Endothelial cell of umbilical vein (primary cell): ENCODE results near the gene BICRA. TPM values are rescaled to one million over a fixed set of nuclear protein-coding genes. Genes with fewer than 3 reads are reported as not detected.

ENCODE experiments used
- BruUV-seq: library from RNA; stranded (reverse); fragments of 400-500 nt; replicated peaks from 2 replicates; lab custom pipeline; 2021; lab: Mats Ljungman, UMichigan
- CTCF ChIA-PET: fragments of 300-600, 350-600 bp; sonication (Branson Sonifier 250); formaldehyde crosslinking; loops from one replicate; lab custom pipeline; 2021; ENCODE audit warnings: antibody characterized with exemption, inconsistent platforms; lab: Charles Lee
- POLR2A ChIA-PET: fragments of 300-600, 350-600 bp; sonication (Branson Sonifier 250); formaldehyde crosslinking; loops from one replicate; lab custom pipeline; 2021; ENCODE audit warnings: antibody characterized with exemption, inconsistent platforms; lab: Charles Lee
- DNase-seq: peaks from one replicate; pipeline ENCODE4 v3.0.0-alpha.2; 2011; ENCODE audit warnings: low read depth, low spot score
- FAIRE-seq: peaks from 2 replicates; lab custom pipeline; 2011; peaks lifted over from hg19 to GRCh38; lab: Jason Lieb, UNC
- H2AFZ ChIP-seq: 2 replicates; pipeline ENCODE4 v1.6.0; 2012; ENCODE audit warnings: low read depth, low read length, control low read depth, inconsistent platforms
- H3K27ac ChIP-seq: 2 replicates; pipeline ENCODE4 v1.5.1; 2011; ENCODE audit warnings: low read depth, mild to moderate bottlenecking, control low read depth, low read length, moderate library complexity; ENCODE audit not compliant: insufficient read depth
- H3K27me3 ChIP-seq, 2 experiments: 2 replicates each; pipeline versions ENCODE4 v1.6.0 to v1.6.1; 2011; ENCODE audit warnings: low read length in 2 of 2, mixed read lengths in 1 of 2; ENCODE audit not compliant: control insufficient read depth in 2 of 2, insufficient read depth in 2 of 2
- H3K36me3 ChIP-seq, 2 experiments: 2 replicates in 1 of 2; 3 replicates in 1 of 2; pipeline ENCODE4 v1.5.1; 2011; ENCODE audit warnings: low read length in 2 of 2, mild to moderate bottlenecking in 1 of 2, moderate library complexity in 1 of 2; ENCODE audit not compliant: control insufficient read depth in 2 of 2, insufficient read depth in 2 of 2; ENCODE audit errors: extremely low read depth in 1 of 2
- H3K4me1 ChIP-seq: 3 replicates; pipeline ENCODE4 v1.5.1; 2011; ENCODE audit warnings: mild to moderate bottlenecking, low read length; ENCODE audit not compliant: control insufficient read depth, insufficient read depth; ENCODE audit errors: extremely low read depth
- H3K4me2 ChIP-seq: 2 replicates; pipeline ENCODE4 v1.6.1; 2011; ENCODE audit warnings: low read length, control low read depth, mixed read lengths; ENCODE audit not compliant: insufficient read depth
- H3K4me3 ChIP-seq, 3 experiments: fragments of 200-600 bp in 1 of 3; sonication (generic), shearing (Covaris generic) in 1 of 3; replicated peaks in 1 of 3; 2 replicates each; pipeline ENCODE4 v1.5.1; 2011 to 2016; ENCODE audit warnings: control low read depth in 3 of 3, low read length in 3 of 3, mild to moderate bottlenecking in 2 of 3, inconsistent platforms in 1 of 3, low read depth in 1 of 3, moderate library complexity in 1 of 3; ENCODE audit not compliant: insufficient read depth in 1 of 3
- H3K79me2 ChIP-seq: 2 replicates; pipeline ENCODE4 v1.6.0; 2012; ENCODE audit warnings: low read length, inconsistent platforms; ENCODE audit not compliant: control insufficient read depth, insufficient read depth
- H3K9ac ChIP-seq: replicated peaks from 2 replicates; pipeline ENCODE3; 2011; ENCODE audit warnings: low read length, control low read depth; ENCODE audit not compliant: insufficient read depth; ENCODE audit errors: extremely low read depth
- H3K9me1 ChIP-seq: replicated peaks from 3 replicates; pipeline ENCODE4 v1.6.0; 2011; ENCODE audit warnings: mild to moderate bottlenecking, low read length; ENCODE audit not compliant: control insufficient read depth, insufficient read depth; ENCODE audit errors: extremely low read depth
- H3K9me3 ChIP-seq: replicated peaks from 2 replicates; pipeline ENCODE4 v1.5.1; 2012; ENCODE audit warnings: low read length, inconsistent platforms; ENCODE audit not compliant: control insufficient read depth, insufficient read depth
- H4K20me1 ChIP-seq: replicated peaks from 2 replicates; pipeline ENCODE3; 2011; ENCODE audit warnings: mild to moderate bottlenecking, low read length; ENCODE audit not compliant: control insufficient read depth, insufficient read depth; ENCODE audit errors: extremely low read depth
- CTCF ChIP-seq, 2 donors: IDR thresholded peaks; 1 replicate in 1 of 2; 2 replicates in 1 of 2; pipeline ENCODE4 v1.5.1; 2011; ENCODE audit warnings: low read length in 2 of 2, mild to moderate bottlenecking in 2 of 2, moderate library complexity in 2 of 2, control low read depth in 1 of 2, inconsistent platforms in 1 of 2, low read depth in 1 of 2; ENCODE audit not compliant: insufficient read depth in 1 of 2; ENCODE audit errors: extremely low read depth in 1 of 2
- EZH2 ChIP-seq: IDR thresholded peaks from 2 replicates; pipeline ENCODE4 v1.6.1; 2012; ENCODE audit warnings: borderline replicate concordance, low read depth, mild to moderate bottlenecking, moderate library complexity, low read length, inconsistent platforms; ENCODE audit not compliant: severe bottlenecking
- FOS ChIP-seq: IDR thresholded peaks from 2 replicates; pipeline ENCODE4 v1.6.1; 2011; ENCODE audit warnings: mild to moderate bottlenecking, low read length, moderate library complexity, borderline replicate concordance; ENCODE audit not compliant: insufficient read depth
- GATA2 ChIP-seq: IDR thresholded peaks from 2 replicates; pipeline ENCODE4 v1.7.0; 2011; ENCODE audit warnings: low read depth, mild to moderate bottlenecking, moderate library complexity, mixed read lengths, low read length; ENCODE audit not compliant: insufficient read length, insufficient read depth
- JUN ChIP-seq: IDR thresholded peaks from 2 replicates; pipeline ENCODE4 v1.6.1; 2011; ENCODE audit warnings: borderline replicate concordance, low read depth; ENCODE audit not compliant: insufficient read length, insufficient read depth
- MAX ChIP-seq: IDR thresholded peaks from 2 replicates; pipeline ENCODE4 v1.6.1; 2011; ENCODE audit not compliant: insufficient read depth, insufficient read length
- MYC ChIP-seq: IDR thresholded peaks from one replicate; pipeline ENCODE4 v1.6.1; 2011; ENCODE audit warnings: mild to moderate bottlenecking, low read depth, low read length
- POLR2A ChIP-seq: IDR thresholded peaks from 2 replicates; pipeline ENCODE4 v1.6.1; 2012; ENCODE audit warnings: low read depth, mild to moderate bottlenecking, control low read depth, low read length
- POLR2AphosphoS5 ChIP-seq: IDR thresholded peaks from 2 replicates; pipeline ENCODE4 v1.6.1; 2012; ENCODE audit warnings: low read depth, mild to moderate bottlenecking, control low read depth, low read length, moderate library complexity; ENCODE audit not compliant: insufficient read depth
- dilution Hi-C: fragments of 300-500 bp; cut with MboI; formaldehyde crosslinking; loops from one replicate; pipeline ENCODE4 v1.15.0; 2019; ENCODE audit warnings: low sequenced_read_pairs; ENCODE audit not compliant: extremely low pct_ligation_motif_present
- intact Hi-C: fragments of 100-400 bp; cut with micrococcal nuclease; formaldehyde crosslinking; loops from one replicate; pipeline ENCODE4 v1.10.0; 2022
- polyA plus RNA-seq, 4 experiments: library from polyadenylated mRNA; depleted of rRNA in 3 of 4; stranded (reverse) in 3 of 4; unstranded in 1 of 4; fragments of >200 nt; gene quantifications; 2 replicates each; pipeline versions ENCODE4 v1.2.1 to v1.2.3, GENCODE V29; 2011 to 2012; ENCODE audit warnings: missing spikeins in 1 of 4
- total RNA-seq: library from RNA; stranded (reverse); gene quantifications from 2 replicates; pipeline ENCODE4 v1.2.3, GENCODE V29; 2021

The BICRA gene
- total and polyA plus RNA-seq, 2 donors (not counting 3 experiments of a cell fraction or from before 2014, with no cell fraction given), result 3.8 to 20.5 TPM

GRCh38 chr19:47676811-47677210, 67.9 kb downstream of the BICRA start:
- intact Hi-C loops, result no loop called here
- no TSS peak for BruUV-seq
- Histone ChIP-seq H4K20me1 (no peaks in the 10 kb centered on the region), H3K9me3 (no peaks in the 10 kb centered on the region), H3K4me2 (no peak overlapping the region), H3K9me1 (no peaks in the 10 kb centered on the region), H3K4me1 (no peaks in the 10 kb centered on the region), H3K36me3 (peaks cover 3 to 47% of the 10 kb centered on the region in 2 experiments), H3K9ac (no peak overlapping the region), H3K27ac (no peak overlapping the region), H3K79me2 (no peaks in the 10 kb centered on the region), H2AFZ (no peak overlapping the region), H3K4me3 (no peak overlapping the region), H3K27me3 (no peaks in the 10 kb centered on the region)
- no peak for FAIRE-seq
- CTCF ChIA-PET, result interaction anchor here (0.7 kb wide), 1 partner anchor 9 kb away, joined by 3 read pairs; no protein-coding TSS in a partner anchor
- DNase-seq, result no peak
- POLR2A ChIA-PET, result no interaction called here
- dilution Hi-C loops, result no loop called here
- TF ChIP-seq JUN (no peak), POLR2AphosphoS5 (no peak), EZH2 (no peak), MAX (no peak), FOS (no peak), MYC (no peak), POLR2A (no peak), CTCF (IDR thresholded peaks at IDR 0.05; ENCODE audit: extremely low read depth in 1 of 2, insufficient read depth in 1 of 2, low read depth in 1 of 2, low read length in 2 of 2) (no peak), GATA2 (no peak)
